Epithelial cell of proximal tubule (primary cell): ENCODE measurements around the gene QRICH2. TPM values are rescaled to one million over a fixed set of nuclear protein-coding genes. Genes with fewer than 3 reads are reported as not detected.

Source experiments
- DNase-seq: peaks from one replicate; pipeline ENCODE4 v3.0.0-alpha.2; 2011; ENCODE audit warnings: low read depth
- H3K4me3 ChIP-seq: 2 replicates; pipeline ENCODE4 v1.5.1; 2011; ENCODE audit warnings: low read depth, mild to moderate bottlenecking, low read length
- CTCF ChIP-seq: conservative IDR thresholded peaks from 2 replicates; pipeline ENCODE4 v1.5.1; 2012; ENCODE audit warnings: low read depth, mild to moderate bottlenecking, low read length
- total RNA-seq: library from RNA; depleted of rRNA; stranded (reverse); fragments of >200 nt; gene quantifications from 2 replicates; pipeline ENCODE4 v1.2.3, GENCODE V29; 2015

The QRICH2 gene
- 0.69 and 2.0 TPM in 2 replicates for total RNA-seq

- H3K4me3 ChIP-seq = no peak within 1 kb of the TSS
- no peak for TF ChIP-seq CTCF
- DNase-seq = no peak
Measured at GRCh38 chr17:76307966-76308338, at the start of gene QRICH2. Gene QRICH2 (minus strand): TSS chr17:76308276. CDS start chr17:76307998, 278 bp downstream.

- no peak for TF ChIP-seq CTCF
Measured at GRCh38 chr17:76357597-76358158, 49.6 kb upstream of the QRICH2 start.

GRCh38 chr17:76356803-76357456 lies 48.9 kb upstream of the QRICH2 start:
- no peak overlapping the region for H3K4me3 ChIP-seq
- no peak for TF ChIP-seq CTCF
- DNase-seq = no peak

More at GRCh38 chr17:76357597-76358158, 49.6 kb upstream of the QRICH2 start:
- no peak overlapping the region for H3K4me3 ChIP-seq
- no peak for DNase-seq

- no peak for DNase-seq
- TF ChIP-seq CTCF = no peak
- peak overlapping the region; percentile 92 for H3K4me3 ChIP-seq
Measured at GRCh38 chr17:76354747-76355310, 46.8 kb upstream of the QRICH2 start.

- no peak for TF ChIP-seq CTCF
- DNase-seq = no peak
- peak overlapping the region; percentile 92 for H3K4me3 ChIP-seq
Measured at GRCh38 chr17:76354317-76354729, 46.2 kb upstream of the QRICH2 start.

GRCh38 chr17:76353599-76354316 lies 45.7 kb upstream of the QRICH2 start, which contains the start of gene PRPSAP1:
Gene PRPSAP1 (minus strand): TSS chr17:76353916. CDS start chr17:76353703, 213 bp downstream.
- TF ChIP-seq CTCF = peak; percentile 46
- no peak for DNase-seq
- H3K4me3 ChIP-seq = peak within 1 kb of the TSS; percentile 92
